ENCODE measurements around the gene PDSS2.
"Not testable (repeated sequence)": the region's sequence is repeated elsewhere in the genome, so short reads cannot be mapped to it uniquely, and the experiment has no call there.

Gene PDSS2, protein sequence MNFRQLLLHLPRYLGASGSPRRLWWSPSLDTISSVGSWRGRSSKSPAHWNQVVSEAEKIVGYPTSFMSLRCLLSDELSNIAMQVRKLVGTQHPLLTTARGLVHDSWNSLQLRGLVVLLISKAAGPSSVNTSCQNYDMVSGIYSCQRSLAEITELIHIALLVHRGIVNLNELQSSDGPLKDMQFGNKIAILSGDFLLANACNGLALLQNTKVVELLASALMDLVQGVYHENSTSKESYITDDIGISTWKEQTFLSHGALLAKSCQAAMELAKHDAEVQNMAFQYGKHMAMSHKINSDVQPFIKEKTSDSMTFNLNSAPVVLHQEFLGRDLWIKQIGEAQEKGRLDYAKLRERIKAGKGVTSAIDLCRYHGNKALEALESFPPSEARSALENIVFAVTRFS

GRCh38 chr6:107459283-107460082, at the start of gene PDSS2:
Gene PDSS2, minus strand, starts transcription at chr6:107459564. Its CDS starts 279 bp downstream, at chr6:107459285.
- peak; percentile 92 to 93 for DNase-seq (ENCODE audit: low read depth in 2 of 2)

GRCh38 chr6:107506145-107506544, 46.8 kb upstream of the PDSS2 start:
- no peak for DNase-seq (ENCODE audit: low read depth in 2 of 2)

DNA sequence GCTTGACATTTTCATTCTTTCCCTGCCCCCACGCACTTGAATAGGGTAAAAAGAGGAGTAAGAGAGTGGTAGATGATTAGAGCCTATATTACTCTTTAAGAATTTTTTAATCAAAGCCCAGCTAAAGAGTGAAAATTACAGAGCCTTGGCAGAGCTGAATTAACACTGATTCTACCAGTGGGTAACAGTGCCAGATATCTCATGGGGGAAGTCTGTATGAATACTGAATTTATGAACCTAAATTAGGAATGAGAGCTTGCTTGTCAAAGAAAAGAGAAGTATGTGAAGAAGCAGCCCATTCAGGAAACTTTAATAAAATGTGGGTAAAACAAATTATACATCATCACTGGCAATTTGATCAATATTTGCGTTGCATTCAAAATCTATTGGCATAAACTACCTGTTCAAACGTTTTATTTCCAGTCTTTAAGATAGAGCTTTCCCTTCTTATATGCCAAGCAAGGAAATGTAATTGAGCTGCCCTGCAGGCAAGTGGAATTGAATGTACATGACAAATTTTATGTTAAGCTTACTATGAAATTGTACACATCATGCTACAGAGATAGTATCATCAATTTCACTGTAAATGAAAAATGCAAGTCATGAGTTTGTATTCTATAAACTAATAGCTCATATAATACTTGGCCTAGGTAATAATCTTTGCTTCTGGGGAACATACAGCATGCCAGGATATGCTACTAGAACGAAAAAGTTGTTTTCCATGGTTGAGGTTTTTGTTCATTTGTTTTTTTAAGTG, 45.1 kb upstream of the PDSS2 start:
- no peak for DNase-seq (ENCODE audit: low read depth in 2 of 2)

DNA sequence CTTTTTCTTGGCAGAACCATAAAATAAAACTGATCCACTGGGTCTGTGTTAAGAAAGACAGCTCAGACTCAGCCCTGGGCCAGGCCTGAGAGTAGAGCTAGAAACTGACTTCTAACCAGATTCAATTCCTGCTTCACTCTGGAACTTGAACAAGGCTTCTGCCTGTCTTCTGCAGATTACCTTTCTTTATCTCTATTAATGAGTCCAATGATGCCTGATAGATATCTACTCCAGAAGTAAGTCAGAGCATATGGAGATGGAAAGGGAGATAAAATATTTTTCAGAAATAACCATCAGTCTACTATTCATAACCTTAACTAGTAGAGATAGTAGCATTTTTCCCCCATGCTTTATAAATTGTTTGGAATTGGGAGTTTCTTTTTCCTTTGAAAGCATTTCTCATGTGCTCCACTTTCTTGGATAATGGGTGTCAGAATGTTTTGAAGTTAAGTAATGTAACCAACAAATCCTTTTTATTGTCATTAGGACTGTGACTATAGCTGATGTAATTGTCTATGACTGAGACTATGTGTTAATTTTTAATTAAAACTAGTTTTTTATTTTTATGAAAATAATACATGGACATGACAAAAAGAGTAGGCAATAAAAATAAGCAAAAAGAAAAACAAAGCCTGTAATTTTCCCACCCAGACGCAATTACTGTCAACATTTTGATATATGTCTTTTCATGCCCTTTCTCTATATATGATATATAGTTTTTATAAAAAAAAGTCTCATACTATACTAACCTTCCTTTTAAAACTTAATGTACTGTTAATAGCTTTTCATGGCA, 37.7 kb upstream of the PDSS2 start:
- no peak for DNase-seq (ENCODE audit: low read depth in 2 of 2)

GRCh38 chr6:107495971-107496370, 36.6 kb upstream of the PDSS2 start:
- DNase-seq (ENCODE audit: low read depth in 2 of 2) = no peak

- no peak for DNase-seq (ENCODE audit: low read depth in 2 of 2)
These were observed 35.9 kb upstream of the PDSS2 start for GRCh38 chr6:107495196-107495643.

DNA sequence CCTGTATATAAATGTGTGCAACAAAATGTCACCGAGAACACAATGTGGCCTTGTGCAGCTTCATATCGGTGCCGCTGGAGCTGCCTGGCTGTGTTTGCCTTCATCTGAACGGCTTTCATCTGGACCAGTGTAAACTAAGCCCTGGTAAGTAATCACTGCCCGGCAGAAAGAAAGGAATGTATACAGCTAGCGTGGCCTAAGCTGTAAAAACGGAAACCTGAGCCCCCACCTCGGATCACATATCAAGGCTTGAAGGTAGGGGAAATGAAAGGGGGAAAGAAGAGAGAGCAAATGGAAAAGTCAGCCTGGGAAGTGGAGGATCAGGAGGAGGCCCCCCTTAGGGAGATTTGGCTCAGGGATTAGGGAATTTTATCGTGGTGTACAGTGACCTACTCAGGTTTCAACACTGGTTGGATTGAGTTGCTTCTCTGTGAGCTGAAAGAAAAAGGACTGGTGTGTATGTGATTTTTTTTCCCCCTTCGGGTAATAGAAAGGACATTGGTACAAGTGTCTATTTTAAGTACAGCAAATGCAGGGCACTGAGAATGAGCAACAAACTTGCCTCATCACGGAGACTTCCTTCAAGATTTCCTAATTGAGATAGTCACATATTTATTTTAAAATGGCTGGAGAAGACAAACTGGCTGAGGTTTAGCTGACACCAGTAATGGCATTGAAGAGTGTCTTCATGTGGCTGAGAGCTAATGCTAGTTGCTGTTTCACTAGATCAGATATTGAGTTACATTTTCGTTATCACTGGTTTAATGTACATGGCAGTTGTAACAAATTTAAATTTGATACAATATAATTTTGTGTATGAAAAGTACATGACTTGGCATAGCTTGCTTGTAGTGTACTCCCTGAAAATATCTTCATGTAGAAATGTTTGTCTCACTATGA, 34.0 kb upstream of the PDSS2 start:
- DNase-seq (ENCODE audit: low read depth in 2 of 2) = no peak

- peak; percentile 44 to 45 for DNase-seq (ENCODE audit: low read depth in 2 of 2)
These were observed 32.6 kb upstream of the PDSS2 start for GRCh38 chr6:107491760-107492660.

DNA sequence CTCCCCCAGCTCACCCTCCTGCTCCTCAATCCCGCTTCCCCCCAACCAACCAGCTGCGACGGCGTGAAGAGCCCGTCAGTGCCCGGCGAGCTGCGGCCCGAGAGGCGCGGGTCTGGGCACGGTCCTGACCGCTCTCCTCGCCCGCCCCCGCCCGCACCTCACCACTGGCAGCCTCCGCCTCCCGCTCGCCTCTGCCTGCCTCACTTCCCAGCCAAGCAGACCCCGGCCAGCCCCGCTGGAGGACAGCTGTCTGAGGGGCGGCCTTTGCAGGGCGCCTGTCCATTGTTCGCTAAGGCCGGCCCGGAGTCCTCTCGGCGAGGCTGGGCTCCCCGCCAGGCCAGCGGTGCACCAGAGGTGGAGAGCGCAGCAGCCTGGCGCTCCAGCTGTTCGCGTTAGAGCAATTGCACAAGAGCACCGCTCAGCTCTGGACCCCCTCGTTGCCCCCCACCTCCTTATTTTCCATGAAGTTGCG, 31.8 kb upstream of the PDSS2 start:
- no peak for DNase-seq (ENCODE audit: low read depth in 2 of 2)

DNA sequence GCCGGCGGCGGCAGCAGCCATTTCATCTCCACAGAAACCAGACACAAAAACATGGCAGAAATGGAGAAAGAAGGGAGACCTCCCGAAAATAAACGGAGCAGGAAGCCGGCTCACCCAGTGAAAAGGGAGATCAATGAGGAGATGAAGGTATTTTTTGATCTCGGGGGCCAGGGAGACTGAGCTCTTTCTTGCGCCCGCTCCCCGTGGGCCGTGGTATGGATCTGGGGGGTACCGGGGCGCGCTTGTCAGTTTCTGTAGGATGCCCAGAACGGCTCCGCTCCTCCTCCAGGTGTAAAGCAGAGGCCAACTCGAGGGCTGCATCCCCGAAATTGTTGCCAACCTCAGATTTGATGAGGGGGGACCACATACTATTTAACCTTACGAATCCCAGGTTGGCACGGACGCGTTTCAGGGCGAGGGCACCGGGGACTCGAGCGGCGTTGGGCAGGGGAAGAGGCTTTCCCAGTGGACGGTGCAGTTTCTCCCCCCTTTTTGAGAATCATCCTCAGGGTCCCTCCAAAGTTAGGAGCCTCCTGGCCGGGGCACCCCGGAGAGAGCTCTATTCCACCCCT, 31.3 kb upstream of the PDSS2 start:
- no peak for DNase-seq (ENCODE audit: low read depth in 2 of 2)

DNA sequence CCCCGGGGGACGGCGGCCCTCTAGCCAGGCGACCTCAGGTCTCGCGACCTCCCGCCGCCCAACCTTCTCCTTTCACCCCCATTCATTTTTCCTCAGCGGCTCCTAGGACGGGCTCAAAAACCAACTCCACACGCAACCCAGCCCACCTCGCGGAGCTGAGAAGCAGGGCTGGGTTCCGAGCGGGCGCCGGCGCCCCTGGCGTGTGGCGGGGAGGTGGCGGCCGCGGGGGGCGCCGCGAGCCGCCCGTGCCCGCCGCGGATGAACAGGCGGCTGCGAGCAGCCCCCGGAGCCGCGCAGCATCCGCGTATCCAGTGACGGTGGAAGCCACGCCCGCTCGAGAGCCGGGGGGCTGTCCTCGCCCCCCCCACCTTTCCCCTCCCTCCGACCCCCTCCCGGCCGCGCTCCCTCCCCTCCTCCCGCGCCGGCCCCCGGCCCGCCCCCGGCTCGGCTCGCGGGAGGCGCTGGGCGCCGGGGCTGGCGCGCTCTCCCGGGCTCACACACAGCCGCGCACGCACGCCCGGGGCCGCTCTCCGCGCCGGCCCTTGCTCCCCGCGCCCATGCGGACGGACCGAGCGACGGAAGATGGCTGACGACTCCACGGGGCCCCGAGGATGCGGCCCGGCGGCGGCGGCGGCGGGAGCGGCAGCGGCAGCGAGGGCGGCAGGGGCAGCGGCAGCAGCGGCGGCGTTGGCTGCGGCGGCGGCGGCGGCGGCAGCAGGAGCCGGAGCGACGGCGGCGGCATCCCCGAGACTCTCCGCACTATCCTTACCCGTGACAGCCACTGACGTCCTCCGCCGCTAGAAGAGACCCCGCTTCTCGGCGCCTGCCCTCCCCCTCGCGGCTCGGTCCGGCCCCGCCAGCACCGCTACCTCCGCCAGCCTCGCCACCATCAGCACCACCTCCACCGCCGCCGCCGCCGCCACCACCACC, 30.5 kb upstream of the PDSS2 start, which contains the start of gene SOBP:
Gene SOBP (plus strand): TSS at position 482 of the 930 bp plus-strand sequence. CDS start 500 bp downstream, outside the sequence.
- no peak for DNase-seq (ENCODE audit: low read depth in 2 of 2)

DNA sequence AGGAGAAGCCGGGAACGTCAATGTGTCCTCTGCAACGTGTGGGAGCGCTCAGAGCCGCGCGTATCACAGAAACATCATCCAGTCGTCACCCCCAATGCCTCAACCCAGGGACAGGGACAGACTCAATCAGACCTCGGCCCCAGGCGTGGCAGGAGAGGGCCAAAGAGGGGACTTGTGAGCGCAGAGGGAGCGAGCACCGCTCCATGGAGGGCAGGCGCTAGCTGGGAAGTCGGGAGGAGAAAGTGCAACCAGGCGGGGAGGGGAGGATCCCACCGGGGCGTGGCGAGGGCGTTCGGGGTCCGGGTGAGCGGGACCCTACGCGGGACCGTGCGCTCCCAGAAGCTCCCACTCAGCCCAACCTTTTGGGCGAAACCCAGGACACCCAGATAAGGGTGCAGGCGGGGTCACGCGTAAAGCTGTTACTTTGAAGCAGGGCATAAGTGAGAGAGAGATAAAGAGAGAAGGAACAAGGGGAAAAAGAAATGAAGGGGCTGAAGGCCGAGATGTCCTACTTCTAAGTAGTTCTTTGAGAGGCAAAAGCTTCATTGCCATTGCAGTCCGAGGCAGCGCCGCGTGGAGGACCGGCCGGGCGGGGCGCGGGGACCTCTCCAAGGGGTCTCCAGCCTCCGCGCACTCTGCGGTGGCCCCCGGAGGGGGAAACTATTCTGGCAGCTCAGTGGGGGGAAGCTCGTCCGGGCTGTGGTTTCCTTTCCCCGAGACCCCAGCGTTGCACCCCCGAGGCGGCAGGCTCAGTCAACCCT, 29.7 kb upstream of the PDSS2 start:
- DNase-seq (ENCODE audit: low read depth in 2 of 2) = no peak

DNA sequence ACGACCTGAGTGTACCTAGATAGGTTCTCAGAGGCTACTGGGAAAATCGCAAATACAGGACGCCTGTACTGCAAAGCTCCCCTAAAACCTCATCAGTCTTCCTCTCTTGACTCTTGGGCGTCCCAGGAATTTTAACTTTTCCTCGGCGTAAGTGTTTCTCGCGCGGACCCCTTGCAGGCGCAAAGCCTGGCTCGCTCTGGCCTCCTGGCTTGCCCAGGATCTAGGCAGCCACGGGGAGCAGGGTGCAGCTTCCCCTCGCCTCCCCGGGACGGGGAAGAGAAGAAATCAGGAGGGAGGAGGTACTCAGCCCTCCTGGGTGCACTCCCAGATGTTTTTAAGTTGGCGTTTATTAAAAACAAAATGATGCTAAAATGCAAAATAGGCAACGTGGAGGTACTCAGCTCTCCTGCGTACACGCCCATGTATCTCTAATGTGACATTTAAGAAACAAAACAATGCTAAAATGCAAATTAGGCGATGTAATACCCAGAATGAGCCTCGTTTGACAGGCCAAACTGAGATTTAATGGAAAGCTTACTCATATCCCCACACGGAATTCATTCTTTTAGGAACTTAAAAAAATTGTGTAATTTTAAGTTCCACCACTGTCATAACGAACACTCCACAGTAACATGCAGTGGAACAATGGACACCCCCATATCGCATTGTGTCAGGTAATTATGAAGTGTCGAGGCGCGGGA, 29.0 kb upstream of the PDSS2 start:
- DNase-seq (ENCODE audit: low read depth in 2 of 2) = no peak

- no peak for DNase-seq (ENCODE audit: low read depth in 2 of 2)
These were observed 25.8 kb upstream of the PDSS2 start for GRCh38 chr6:107485157-107485556.

DNA sequence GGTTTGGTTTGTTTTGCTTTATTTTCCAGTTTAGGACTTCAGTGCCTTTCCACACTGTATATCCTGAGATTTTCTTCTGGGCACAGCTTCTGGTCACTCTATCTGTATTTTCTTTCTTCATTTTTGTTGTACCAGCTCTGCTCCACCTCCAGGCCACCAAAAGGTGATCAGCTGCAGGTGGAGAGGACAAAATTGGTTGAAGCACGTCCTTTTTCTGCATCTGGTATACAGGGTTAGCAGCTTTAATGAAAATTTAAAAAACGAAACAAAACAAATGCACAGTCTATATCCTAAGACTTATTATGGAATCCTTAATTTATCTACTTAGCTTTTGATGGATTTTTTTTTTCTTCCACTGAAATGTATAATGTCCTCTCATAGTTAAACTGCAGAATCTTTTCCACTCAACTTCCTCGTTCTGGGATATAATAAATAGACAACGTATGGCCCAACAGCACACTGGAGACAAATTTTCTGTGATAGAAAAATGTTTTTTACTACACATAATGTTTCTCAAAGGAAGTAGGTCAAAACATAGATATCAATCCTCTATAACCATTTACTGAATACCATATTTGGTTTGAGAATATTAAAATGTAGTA, 19.8 kb upstream of the PDSS2 start:
- no peak for DNase-seq (ENCODE audit: low read depth in 2 of 2)

GRCh38 chr6:107475826-107476225, 16.5 kb upstream of the PDSS2 start:
- not testable (repeated sequence) for DNase-seq (ENCODE audit: low read depth in 2 of 2)

Measured in fibroblast of skin of left quadriceps (primary cell).